Left lung (tissue), 10 donors: ENCODE results near the gene SH2D7. TPM values are rescaled to one million over a fixed set of nuclear protein-coding genes. Genes with fewer than 3 reads are reported as not detected.

Experiments used
- ATAC-seq: fragments of 200-7000 bp; cut with Tn5 transposase; one replicate; pipeline ENCODE4 v1.9.1; 2020; ENCODE audit warnings: moderate library complexity
- DNase-seq, 4 donors: peaks; one replicate each; pipeline ENCODE4 v3.0.0-alpha.2; 2013 to 2020
- H3K27ac ChIP-seq, 2 donors: fragments of 200-600 bp; sonication (generic) in 1 of 2; one replicate each; pipeline versions ENCODE4 v1.5.0 to v1.8.0; 2020 to 2021
- H3K27me3 ChIP-seq, 2 donors: fragments of 200-600 bp; sonication (generic) in 1 of 2; one replicate each; pipeline versions ENCODE4 v1.5.0 to v1.8.0; 2020 to 2021
- H3K36me3 ChIP-seq, 2 donors: fragments of 200-600 bp; sonication (generic) in 1 of 2; one replicate each; pipeline versions ENCODE4 v1.5.0 to v1.8.0; 2020 to 2021
- H3K4me1 ChIP-seq, 2 donors: fragments of 200-600 bp; one replicate each; pipeline ENCODE4 v1.8.0; 2021
- H3K4me3 ChIP-seq, 2 donors: fragments of 200-600 bp; sonication (generic) in 1 of 2; one replicate each; pipeline versions ENCODE4 v1.5.0 to v1.8.0; 2020 to 2021; ENCODE audit warnings: mild to moderate bottlenecking in 1 of 2
- H3K9me3 ChIP-seq, 2 donors: fragments of 200-600 bp; sonication (generic) in 1 of 2; one replicate each; pipeline versions ENCODE4 v1.5.0 to v1.8.0; 2020 to 2021
- intact Hi-C, 2 donors: fragments of 100-400 bp; cut with DNase I; formaldehyde crosslinking; loops; one replicate each; pipeline versions ENCODE4 v1.11.2 to v1.14.2; 2022
- polyA plus RNA-seq, 6 donors: library from polyadenylated mRNA; unstranded; fragments of 120-200 nt; gene quantifications; one replicate each; pipeline ENCODE4 v1.2.1, GENCODE V29; 2013; ENCODE audit not compliant: insufficient read length in 6 of 6
- total RNA-seq, 2 donors: library from RNA; stranded (reverse); fragmentation: NEBNext Ultra II Directional; extraction: Animal tissue kit (Norgen Biotek cat#: 25700); gene quantifications; one replicate each; pipeline ENCODE4 v1.2.1, GENCODE V29; 2021
- TF ChIP-seq, protein P1 (sequence below), 2 donors: fragments of 200-600 bp; sonication (generic) in 1 of 2; IDR thresholded peaks; one replicate each; pipeline versions ENCODE4 v1.5.0 to v1.8.0; 2021; ENCODE audit warnings: antibody characterized with exemption in 2 of 2
- donor health status: DM: no; HTN: yes; CAD: no.
- donor health status: DM: no; HTN: no; CAD: no.

SH2D7 gene
- total and polyA plus RNA-seq, 8 donors: 0.27 to 0.69 (median 0.55) TPM; not detected in 2

DNA sequence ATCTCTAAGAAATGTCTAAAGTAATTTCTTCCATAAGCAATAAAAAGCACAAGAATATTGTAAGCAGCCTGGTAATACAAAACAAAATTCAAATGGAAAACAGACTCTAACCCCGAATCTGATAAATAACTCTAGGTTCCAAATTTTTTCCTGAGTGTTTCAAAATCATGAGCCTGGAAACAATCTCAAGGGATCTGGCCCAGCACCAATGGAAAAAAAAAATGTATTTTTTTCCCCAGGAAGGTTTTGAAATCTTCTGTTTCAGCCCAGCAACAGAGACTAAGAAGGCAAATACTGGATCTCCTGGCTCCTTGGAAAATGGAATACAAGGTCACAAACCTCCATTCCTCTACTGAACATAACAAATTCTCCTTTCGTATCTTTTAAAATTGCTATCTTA lies 27.8 kb upstream of the SH2D7 start:
- ATAC-seq: no peak

DNA sequence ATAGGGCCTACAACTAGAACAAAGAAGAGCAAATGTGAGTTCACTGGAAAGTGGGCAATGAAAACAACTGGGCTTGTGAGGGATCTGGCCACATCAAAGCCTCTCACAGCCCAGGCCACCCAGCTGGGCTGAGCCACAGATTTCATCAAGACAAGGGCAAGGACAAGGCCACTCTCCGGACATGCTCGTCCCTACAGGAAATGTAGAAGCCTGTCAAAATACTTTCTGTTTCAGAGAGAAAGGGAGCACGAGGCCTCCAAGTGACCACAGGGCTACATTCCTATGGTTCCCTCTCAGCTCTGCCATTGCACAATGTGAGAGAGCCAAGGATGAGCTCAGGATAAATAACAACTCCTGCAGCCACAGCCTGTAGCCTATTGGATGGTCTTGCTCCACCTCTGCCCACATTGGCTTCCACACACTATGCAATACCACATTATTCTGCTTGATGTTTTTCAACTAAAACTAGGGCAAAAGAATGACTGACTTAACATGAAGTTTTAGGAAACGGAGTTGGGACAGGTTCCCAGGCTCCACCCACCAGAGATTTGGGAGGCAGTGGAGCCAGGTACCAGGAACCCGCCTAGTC lies 27.0 kb upstream of the SH2D7 start:
- H3K27ac ChIP-seq: peak overlapping the region; percentile 81 to 85
- no peaks in the 10 kb centered on the region for H3K9me3 ChIP-seq
- intact Hi-C loops: no loop called here
- H3K27me3 ChIP-seq: no peaks in the 10 kb centered on the region
- H3K4me3 ChIP-seq: no peak overlapping the region
- ATAC-seq (peak; percentile 71), DNase-seq (peak in 3 of 4 donors; percentile 53 to 81 (median 57))
- no peaks in the 10 kb centered on the region for H3K36me3 ChIP-seq
- peaks cover 72 to 98% of the 10 kb centered on the region in 2 donors for H3K4me1 ChIP-seq
- TF ChIP-seq, protein P1, sequence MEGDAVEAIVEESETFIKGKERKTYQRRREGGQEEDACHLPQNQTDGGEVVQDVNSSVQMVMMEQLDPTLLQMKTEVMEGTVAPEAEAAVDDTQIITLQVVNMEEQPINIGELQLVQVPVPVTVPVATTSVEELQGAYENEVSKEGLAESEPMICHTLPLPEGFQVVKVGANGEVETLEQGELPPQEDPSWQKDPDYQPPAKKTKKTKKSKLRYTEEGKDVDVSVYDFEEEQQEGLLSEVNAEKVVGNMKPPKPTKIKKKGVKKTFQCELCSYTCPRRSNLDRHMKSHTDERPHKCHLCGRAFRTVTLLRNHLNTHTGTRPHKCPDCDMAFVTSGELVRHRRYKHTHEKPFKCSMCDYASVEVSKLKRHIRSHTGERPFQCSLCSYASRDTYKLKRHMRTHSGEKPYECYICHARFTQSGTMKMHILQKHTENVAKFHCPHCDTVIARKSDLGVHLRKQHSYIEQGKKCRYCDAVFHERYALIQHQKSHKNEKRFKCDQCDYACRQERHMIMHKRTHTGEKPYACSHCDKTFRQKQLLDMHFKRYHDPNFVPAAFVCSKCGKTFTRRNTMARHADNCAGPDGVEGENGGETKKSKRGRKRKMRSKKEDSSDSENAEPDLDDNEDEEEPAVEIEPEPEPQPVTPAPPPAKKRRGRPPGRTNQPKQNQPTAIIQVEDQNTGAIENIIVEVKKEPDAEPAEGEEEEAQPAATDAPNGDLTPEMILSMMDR (IDR thresholded peaks at IDR 0.05): no peak

More for the DNA sequence above, 27.8 kb upstream of the SH2D7 start:
- Histone ChIP-seq H3K4me3 (no peak overlapping the region), H3K9me3 (no peaks in the 10 kb centered on the region), H3K36me3 (no peaks in the 10 kb centered on the region), H3K27me3 (no peaks in the 10 kb centered on the region), H3K4me1 (peaks cover 66 to 97% of the 10 kb centered on the region in 2 donors), H3K27ac (peak overlapping the region; percentile 81 to 85)
- TF ChIP-seq, protein P1 (IDR thresholded peaks at IDR 0.05): no peak
- intact Hi-C loops: no loop called here
- DNase-seq: peak in 2 of 4 donors; percentile 65 to 71

DNA sequence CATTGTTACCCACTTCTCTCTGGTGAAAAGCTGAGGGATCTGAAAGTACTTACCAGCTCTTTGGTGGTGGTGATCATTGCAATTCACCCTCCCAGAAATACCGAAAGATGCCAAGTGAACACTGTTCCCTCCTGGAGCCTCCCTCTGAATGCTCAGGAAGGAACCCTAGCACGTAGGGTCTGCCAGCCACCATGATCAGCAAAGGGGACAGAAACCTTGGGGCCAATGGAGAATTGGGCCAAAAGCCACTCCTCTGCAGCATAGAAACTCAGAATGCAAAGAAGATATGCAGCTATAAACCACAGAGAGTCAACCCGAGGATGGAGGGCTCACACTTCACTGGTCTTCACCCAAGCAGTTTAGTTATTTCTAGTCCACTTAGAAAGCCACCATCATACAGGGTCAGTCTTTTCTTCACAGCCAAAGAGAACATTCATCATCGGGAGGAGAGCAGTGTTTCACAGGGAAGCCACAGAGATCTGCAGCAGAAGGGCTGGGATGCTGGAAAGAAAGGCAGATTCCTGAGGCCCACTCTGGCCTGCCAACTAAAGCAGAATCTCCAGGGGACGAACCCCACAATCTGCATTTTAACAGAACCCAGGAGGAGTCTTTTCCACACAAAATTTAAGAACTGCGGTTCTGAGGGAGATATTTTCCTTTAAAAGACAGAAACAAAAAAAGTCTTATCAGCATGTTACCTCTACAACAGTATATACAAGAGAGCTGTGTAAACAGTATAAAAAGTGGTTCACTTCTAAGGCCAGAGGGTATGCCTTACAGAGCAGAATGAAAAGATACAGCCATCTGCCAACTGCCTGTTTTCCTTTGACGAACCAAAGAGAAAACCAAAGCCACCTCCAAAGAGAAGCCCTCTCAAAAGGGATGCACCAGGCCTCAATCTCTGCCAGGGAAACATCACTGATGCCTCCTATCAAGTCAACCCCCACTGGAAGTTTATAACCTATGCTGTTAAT lies 26.1 kb upstream of the SH2D7 start:
- no peaks in the 10 kb centered on the region for H3K9me3 ChIP-seq
- H3K4me1 ChIP-seq: peaks cover 72 to 98% of the 10 kb centered on the region in 2 donors
- H3K27me3 ChIP-seq: no peaks in the 10 kb centered on the region
- intact Hi-C loops: no loop called here
- peak; percentile 19 for ATAC-seq
- TF ChIP-seq, protein P1 (IDR thresholded peaks at IDR 0.05): no peak
- no peaks in the 10 kb centered on the region for H3K36me3 ChIP-seq
- H3K4me3 ChIP-seq: no peak overlapping the region
- peak overlapping the region; percentile 81 to 85 for H3K27ac ChIP-seq
- DNase-seq: no peak

DNA sequence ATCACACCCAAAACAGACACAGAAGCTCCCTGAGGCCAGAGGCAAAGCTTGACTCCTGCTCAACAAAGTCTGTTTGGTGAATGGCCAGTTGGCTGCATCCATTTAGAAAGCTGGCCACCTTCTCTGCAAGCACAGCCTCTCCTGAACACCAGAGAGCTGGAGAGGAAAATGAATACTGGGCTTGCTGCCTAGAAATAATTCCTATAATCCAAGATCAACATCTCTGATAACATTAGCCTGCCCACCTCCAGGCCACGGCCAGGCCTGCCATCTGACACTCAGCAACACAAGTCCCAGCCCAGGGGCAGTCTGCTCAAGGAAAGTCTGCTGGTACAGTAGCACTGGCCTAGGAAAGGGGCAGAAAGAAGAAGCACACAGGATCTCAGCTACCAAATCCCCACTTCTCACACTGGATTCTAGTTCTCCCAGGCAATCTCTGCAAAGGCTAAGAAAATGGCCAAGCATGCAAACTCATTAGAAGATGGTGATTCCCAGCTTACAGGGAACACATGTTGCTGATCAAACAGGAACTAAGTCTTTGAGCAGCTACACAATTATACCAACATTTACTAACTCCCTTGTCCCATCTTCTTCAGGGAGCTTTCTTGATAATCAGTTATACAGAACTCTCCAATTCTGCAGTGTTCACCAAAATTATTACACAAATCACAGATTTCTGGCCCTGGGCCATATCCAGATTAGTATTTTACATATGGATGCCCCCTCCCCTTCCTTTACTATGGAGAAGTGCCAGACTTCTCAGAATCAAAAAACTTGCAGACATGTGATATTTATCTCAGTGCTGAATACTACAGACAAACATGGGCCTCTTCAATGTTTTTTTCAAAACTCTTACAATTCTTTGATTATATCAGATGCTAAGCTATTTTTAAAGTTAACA lies 24.8 kb upstream of the SH2D7 start:
- H3K4me3 ChIP-seq: no peak overlapping the region
- no peaks in the 10 kb centered on the region for H3K9me3 ChIP-seq
- no peaks in the 10 kb centered on the region for H3K36me3 ChIP-seq
- DNase-seq (peak in 1 of 4 donors; percentile 64), ATAC-seq (peak; percentile 19)
- intact Hi-C loops: no loop called here
- H3K4me1 ChIP-seq: peaks cover 73 to 98% of the 10 kb centered on the region in 2 donors
- no peaks in the 10 kb centered on the region for H3K27me3 ChIP-seq
- H3K27ac ChIP-seq: peak overlapping the region; percentile 81 to 85
- TF ChIP-seq, protein P1 (IDR thresholded peaks at IDR 0.05): no peak
